GM19395 (cell line): Measurements from ENCODE around the gene SEMA3D.

Experiments
- ATAC-seq: cut with Tn5 transposase; IDR thresholded peaks from one replicate; pipeline ENCODE4 v1.9.1; 2021; ENCODE audit warnings: mild to moderate bottlenecking, moderate library complexity; ENCODE audit not compliant: unreplicated experiment

SEMA3D gene

GRCh38 chr7:85081392-85081791 lies 105.5 kb downstream of the SEMA3D start:
- ATAC-seq, result no peak

- ATAC-seq, result no peak
Observed at GRCh38 chr7:85079434-85079833, 107.4 kb downstream of the SEMA3D start.

GRCh38 chr7:85078181-85078580 lies 108.7 kb downstream of the SEMA3D start:
- ATAC-seq, result no peak

GRCh38 chr7:85075864-85076263 lies 111.0 kb downstream of the SEMA3D start:
- no peak for ATAC-seq

GRCh38 chr7:85074992-85075391 lies 111.9 kb downstream of the SEMA3D start:
- no peak for ATAC-seq

GRCh38 chr7:85074016-85074415 lies 112.8 kb downstream of the SEMA3D start:
- no peak for ATAC-seq

- ATAC-seq, result no peak
Observed at GRCh38 chr7:85070967-85071628, 115.8 kb downstream of the SEMA3D start.

GRCh38 chr7:85068799-85069198 lies 118.1 kb downstream of the SEMA3D start:
- no peak for ATAC-seq

- no peak for ATAC-seq
Observed at GRCh38 chr7:85067371-85067770, 119.5 kb downstream of the SEMA3D start.

GRCh38 chr7:85065888-85066485 lies 120.9 kb downstream of the SEMA3D start:
- ATAC-seq, result no peak

GRCh38 chr7:85065306-85065705 lies 121.5 kb downstream of the SEMA3D start:
- no peak for ATAC-seq

GRCh38 chr7:85062651-85063050 lies 124.2 kb downstream of the SEMA3D start:
- no peak for ATAC-seq

GRCh38 chr7:85061456-85061855 lies 125.4 kb downstream of the SEMA3D start:
- ATAC-seq, result no peak

- no peak for ATAC-seq
Observed at GRCh38 chr7:85060696-85061095, 126.2 kb downstream of the SEMA3D start.

GRCh38 chr7:85055906-85056305 lies 130.9 kb downstream of the SEMA3D start:
- no peak for ATAC-seq

- no peak for ATAC-seq
Observed at GRCh38 chr7:85055196-85055595, 131.7 kb downstream of the SEMA3D start.

GRCh38 chr7:85054306-85054705 lies 132.6 kb downstream of the SEMA3D start:
- ATAC-seq, result no peak

- no peak for ATAC-seq
Observed at GRCh38 chr7:85052894-85053293, 134.0 kb downstream of the SEMA3D start.

- ATAC-seq, result no peak
Observed at GRCh38 chr7:85052056-85052737, 134.7 kb downstream of the SEMA3D start.

- no peak for ATAC-seq
Observed at GRCh38 chr7:85046534-85046933, 140.3 kb downstream of the SEMA3D start.

GRCh38 chr7:85041605-85042216 lies 145.1 kb downstream of the SEMA3D start:
- peak; percentile 57 for ATAC-seq
